Fibroblast of peridontal ligament (primary cell): ENCODE measurements around the gene ZNF804A.

Experiments
- DNase-seq: peaks from one replicate; pipeline ENCODE4 v3.0.0-alpha.2; 2010; ENCODE audit errors: extremely low read depth

The ZNF804A gene

GRCh38 chr2:184610891-184611290 lies 12.6 kb downstream of the ZNF804A start:
- DNase-seq, result no peak

- DNase-seq, result peak; percentile 79
These were observed 13.2 kb downstream of the ZNF804A start for GRCh38 chr2:184611361-184612085.

DNA sequence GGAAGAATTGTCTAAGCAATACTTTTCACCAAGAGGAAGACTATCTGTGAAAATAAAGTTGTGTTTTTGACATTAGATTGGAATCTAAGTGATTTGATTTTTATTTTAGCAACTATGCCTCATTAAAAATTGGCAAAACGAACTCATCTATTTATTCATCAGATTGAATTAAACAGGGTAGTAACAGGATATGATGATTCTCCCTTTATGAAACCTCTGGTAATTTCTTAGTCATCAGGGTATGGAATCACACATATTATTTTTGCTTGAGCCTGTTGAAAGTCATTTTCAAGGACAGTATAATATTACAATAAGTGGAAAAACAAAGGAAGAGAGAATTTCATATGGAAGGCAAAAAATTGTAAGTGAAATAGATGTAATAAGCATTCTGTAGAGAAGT lies 22.0 kb downstream of the ZNF804A start:
- peak; percentile 45 for DNase-seq

DNA sequence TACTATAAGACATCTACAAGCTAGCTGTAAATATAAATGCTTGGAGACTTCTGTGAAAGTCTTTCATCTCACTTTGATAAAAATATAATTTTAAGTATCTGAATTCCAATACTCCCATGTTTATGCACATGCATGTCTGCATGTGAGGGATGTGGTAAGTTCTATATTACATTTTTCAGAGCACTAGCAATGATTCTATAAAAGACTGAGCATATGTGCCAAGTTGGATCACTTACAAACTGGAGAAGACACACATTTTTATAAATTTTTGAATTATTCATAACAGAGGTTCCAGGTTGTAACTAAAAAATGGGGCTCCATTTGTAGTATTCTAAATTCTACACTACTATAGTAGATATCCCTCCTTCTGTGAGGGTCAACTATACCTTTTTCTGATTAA lies 26.0 kb downstream of the ZNF804A start:
- DNase-seq, result no peak

GRCh38 chr2:184628051-184628450 lies 29.7 kb downstream of the ZNF804A start:
- DNase-seq, result no peak

DNA sequence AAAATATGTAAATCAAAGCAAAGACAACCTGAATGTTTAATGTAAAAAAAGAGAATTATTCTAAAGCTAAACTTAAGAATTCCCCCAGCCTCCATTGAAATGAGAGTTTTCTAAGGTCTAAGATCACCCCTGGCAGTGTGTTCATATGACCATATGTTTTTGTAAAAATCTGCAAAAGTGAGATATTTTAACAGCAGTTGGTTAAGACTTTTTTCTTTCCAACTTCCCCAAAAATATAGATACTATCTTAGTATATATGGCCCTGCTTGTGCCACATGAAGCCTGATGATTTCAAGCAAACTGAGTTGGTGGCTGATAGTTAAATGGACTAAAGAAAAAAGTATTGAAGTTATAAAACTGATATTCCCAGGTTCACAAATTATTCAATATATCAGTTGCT lies 35.4 kb downstream of the ZNF804A start:
- DNase-seq, result no peak

DNA sequence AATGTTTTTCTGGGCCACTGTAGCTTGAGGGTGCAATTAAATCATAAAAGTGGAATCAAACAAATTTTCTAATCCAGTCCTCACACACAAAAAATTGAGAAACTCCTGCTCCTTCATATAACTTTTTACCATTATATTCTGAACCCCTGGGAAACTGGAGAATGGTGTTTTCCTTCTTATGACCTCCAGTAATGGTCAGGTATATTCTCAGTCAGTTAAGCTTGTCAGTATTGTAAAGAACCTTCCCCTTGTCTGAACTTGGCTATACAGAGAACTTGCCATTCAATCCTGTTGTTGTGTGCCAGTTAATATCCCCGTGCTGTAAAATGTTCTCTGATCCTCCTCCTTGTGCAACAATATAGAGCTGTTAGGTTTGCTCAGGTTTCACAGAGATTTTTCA lies 39.5 kb downstream of the ZNF804A start:
- DNase-seq, result no peak

GRCh38 chr2:184644685-184645084 lies 46.4 kb downstream of the ZNF804A start:
- DNase-seq, result peak; percentile 73

- peak; percentile 76 for DNase-seq
These were observed 47.8 kb downstream of the ZNF804A start for GRCh38 chr2:184646177-184646576.

GRCh38 chr2:184646593-184646992 lies 48.3 kb downstream of the ZNF804A start:
- DNase-seq, result no peak

GRCh38 chr2:184654945-184655344 lies 56.6 kb downstream of the ZNF804A start:
- DNase-seq, result peak; percentile 90

DNA sequence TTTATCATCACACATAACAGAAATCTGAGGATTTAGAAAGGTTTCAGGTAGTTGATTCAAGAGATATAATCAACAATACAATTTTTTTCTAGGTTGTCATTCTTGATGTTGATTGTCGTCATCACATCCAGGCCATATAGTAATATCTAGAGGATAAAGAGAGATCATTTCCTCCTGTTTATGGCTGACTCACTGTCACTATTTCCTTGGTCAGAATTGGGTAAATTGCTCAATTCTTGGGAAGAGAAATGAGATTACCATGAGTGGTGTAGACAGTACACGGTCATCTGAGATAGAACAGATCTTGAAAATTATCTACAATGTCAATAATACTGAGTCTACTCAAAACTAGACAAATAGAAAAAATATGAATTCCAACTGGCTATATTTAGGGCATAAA lies 78.8 kb downstream of the ZNF804A start:
- no peak for DNase-seq

- no peak for DNase-seq
These were observed 81.1 kb downstream of the ZNF804A start for GRCh38 chr2:184679219-184680018.

DNA sequence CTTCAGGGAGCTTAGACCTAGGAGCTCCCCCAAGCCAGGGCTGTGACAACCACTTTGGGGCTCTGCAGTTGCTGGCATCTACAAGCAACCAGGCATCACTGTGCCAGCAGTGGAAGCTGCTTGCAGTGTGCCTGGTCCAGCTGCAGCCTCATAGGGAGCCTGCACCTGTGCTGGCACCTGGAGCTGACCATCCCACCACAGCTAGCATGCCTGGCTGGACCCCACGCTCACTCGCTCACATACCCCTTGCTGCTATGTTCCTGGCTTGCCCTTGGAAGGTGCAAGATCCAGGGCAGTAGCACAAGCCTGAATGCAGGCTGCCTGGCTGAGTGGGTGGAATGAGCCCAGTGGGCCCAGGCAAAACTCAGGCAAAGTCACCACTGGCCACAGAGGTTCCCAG lies 82.5 kb downstream of the ZNF804A start:
- no peak for DNase-seq

DNA sequence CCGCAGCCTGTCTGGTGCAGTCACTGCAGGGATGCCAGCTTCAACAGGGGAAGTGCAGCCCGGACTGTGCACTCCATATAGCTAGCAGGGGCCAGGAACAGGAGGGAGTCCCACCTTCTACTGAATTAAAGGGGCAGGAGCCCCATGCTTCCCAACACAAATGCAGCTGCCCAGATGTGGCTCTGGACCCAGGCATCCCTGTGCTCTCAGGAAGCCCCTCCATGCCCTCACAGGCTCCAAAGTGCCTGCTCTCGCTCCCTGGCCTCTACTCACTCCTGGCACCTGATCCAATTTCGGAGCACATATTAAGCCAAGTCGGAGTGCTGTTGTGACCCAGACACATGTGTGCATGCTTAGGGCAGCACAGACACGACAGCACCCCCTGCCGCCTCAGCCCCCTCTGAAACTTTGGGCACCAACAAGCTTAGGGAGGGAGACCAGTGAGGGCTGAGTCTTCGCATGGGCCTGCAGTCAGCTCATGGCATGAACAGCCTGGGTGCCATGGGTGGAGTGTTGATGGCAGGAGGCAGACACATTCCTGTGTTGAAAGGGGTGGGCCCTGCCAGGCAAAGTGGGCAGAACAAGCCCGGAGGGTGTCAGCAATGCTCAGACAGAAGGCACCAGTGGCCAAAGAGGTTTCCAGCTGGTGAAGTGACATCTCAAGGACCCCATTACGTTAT lies 83.5 kb downstream of the ZNF804A start:
- no peak for DNase-seq

DNA sequence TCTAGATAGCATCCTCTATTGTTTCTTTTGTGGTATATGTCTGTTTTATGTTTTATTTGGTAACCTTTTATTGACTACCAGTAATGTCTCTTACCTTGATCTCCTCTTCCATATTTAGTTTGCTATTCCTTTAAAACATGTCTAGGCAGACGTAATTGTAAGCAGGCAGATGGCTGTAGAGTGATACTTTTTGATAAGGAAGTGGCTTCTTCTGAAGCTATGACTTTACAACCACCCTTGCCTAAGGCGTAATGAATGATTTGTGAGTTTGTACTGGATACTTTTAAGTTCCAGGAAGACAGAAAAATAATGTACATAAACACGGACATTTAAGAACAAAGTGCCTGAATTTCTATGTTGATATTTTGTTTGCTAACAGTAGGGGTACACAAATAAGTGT lies 85.6 kb downstream of the ZNF804A start:
- no peak for DNase-seq

GRCh38 chr2:184685999-184686841 lies 87.9 kb downstream of the ZNF804A start:
- no peak for DNase-seq

DNA sequence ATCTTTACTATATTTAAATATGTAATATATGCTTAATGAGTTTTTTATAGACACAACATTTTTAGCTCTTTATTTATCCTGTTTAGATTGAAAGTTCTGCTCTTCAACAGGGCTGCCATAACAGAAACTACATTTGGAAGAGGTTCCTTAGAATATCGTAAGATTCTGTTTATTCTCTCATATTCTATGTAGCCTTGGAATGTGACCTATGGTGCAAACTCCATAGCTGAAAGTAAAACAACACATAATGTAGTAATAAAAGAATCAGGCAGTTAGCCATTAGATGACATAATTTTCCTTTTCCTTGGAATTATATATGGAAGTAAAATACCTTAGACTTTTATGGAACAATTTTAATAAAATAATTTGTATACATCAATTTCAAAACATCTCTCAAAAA lies 91.3 kb downstream of the ZNF804A start:
- peak; percentile 61 for DNase-seq

DNA sequence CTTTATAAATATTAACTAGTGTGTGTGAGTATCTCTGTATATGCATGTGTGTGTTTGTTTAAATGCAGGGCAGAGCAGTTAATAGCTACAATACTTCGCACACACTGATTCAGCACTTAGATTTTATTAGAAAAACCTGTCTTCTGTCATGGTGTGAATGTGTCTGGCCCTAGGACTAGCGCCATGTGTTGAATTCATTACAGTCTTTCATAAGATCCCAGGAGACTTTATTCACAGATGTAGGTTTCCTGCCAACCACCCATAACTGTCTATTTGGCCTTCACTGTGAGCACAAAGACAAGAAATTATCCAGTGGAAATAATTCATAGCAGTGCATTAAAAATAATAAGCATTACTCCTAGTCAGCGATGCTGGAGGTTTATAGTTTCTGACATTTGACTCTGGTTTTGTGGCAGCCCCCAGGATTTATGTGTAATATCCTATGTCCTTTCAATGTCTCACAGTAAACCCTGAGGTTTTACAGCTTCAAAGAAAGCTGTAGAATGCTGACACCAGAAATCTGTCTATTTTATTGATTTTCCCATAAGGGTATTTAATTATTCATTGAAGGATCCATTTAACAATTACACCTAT lies 93.9 kb downstream of the ZNF804A start:
- DNase-seq, result peak; percentile 77

- no peak for DNase-seq
These were observed 98.3 kb downstream of the ZNF804A start for GRCh38 chr2:184696644-184697043.

DNA sequence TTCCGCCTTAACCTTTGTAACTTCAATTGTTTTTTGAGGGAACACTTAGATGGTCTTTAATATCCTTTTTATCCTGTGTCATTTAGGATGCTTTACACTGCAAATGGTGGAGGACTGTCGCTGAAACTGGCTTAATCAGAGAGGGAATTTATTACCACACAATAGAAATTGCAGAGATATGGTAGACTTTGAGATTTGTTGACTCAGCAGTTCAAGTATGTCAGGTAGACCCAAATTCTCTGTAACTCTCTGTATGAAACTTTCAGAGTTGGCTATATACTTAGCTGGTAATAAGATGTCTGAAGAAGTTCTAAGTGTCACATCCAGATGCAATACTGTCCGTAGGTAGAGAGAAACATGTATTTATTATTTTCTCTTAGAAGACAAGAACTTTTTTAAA lies 100.1 kb downstream of the ZNF804A start:
- DNase-seq, result no peak
